ENCODE data around the gene OTUB2. TPM values are rescaled to one million over a fixed set of nuclear protein-coding genes. Genes with fewer than 3 reads are reported as not detected.

Gene OTUB2
- total RNA-seq, 4 donors from 2014 or later, result 0.47 to 1.7 (median 0.96) TPM

DNA sequence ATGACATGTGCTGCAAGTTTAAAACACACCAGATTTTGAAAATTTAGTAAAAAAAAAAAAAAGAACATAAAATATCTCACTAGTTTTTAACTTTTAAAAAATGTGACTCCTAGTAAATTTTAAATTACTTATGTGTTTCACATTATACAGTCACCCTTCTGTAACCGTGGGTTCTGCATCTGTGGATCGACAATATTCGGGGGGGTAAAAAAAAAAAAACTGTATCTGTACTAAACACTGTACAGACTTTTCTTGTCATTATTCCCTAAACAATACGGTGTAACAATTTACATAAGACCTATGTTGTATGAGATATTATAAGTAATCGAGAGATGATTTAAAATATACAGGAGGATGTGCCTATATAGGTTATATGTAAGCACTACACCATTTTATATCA, 51.7 kb downstream of the OTUB2 start:
- no peak for DNase-seq (ENCODE audit: low spot score)
- no peak for ATAC-seq (ENCODE audit: low FRiP score)
- TF ChIP-seq, protein P1, sequence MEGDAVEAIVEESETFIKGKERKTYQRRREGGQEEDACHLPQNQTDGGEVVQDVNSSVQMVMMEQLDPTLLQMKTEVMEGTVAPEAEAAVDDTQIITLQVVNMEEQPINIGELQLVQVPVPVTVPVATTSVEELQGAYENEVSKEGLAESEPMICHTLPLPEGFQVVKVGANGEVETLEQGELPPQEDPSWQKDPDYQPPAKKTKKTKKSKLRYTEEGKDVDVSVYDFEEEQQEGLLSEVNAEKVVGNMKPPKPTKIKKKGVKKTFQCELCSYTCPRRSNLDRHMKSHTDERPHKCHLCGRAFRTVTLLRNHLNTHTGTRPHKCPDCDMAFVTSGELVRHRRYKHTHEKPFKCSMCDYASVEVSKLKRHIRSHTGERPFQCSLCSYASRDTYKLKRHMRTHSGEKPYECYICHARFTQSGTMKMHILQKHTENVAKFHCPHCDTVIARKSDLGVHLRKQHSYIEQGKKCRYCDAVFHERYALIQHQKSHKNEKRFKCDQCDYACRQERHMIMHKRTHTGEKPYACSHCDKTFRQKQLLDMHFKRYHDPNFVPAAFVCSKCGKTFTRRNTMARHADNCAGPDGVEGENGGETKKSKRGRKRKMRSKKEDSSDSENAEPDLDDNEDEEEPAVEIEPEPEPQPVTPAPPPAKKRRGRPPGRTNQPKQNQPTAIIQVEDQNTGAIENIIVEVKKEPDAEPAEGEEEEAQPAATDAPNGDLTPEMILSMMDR (IDR thresholded peaks at IDR 0.05), result no peak

- no peak for ATAC-seq (ENCODE audit: low FRiP score)
- TF ChIP-seq, protein P1 (IDR thresholded peaks at IDR 0.05), result no peak
- no peak for DNase-seq (ENCODE audit: low spot score)
These were observed 53.9 kb downstream of the OTUB2 start for GRCh38 chr14:94079891-94080620.

DNA sequence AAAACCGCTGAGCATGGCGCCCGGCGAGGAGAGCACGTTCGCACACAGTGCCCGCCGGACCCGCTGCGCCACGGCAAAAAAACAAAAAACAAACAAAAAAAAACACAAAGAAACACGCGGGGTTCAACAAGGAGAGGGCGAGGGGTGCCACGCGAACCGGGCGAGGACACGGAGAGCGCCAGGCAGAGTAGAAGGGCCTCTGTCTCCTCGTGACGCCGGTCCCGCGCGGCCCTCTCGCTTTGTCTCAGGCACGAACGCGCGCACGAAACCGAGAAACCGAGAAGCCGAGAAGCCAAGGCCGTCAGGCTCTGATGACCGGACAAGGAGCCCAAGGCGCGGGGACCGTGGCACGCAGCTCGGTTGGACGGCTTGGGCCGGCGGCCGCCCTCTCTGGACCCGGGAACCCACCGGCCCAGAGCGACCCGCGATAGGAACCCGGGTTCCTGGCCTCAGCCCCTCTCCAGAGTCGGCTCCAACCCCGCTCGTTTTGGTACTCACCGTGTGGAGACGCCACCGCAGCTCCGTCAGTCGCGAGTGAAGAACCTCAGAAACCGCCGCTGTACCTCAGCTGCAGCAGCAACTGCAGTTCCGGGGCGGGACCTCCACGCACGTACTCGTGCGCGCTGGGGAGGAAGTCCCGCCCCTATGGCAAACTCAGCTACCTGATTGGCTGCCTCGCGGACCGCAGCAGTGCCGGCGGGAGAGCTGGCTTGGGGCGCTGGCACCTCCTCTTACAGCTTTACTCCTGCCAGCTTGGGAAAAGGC, 54.7 kb downstream of the OTUB2 start, which contains the start of the genes DDX24 and IFI27L1:
DDX24 (minus strand) TSS at position 582 of the 765 bp plus-strand sequence. CDS start 1,460 bp downstream, outside the sequence.
IFI27L1 (plus strand) TSS at position 690 of the 765 bp plus-strand sequence. CDS start 15,628 bp downstream, outside the sequence.
- TF ChIP-seq, protein P1 (IDR thresholded peaks at IDR 0.05), result no peak
- peak; percentile 80 for DNase-seq (ENCODE audit: low spot score)
- peak; percentile 99 for ATAC-seq (ENCODE audit: low FRiP score)

DNA sequence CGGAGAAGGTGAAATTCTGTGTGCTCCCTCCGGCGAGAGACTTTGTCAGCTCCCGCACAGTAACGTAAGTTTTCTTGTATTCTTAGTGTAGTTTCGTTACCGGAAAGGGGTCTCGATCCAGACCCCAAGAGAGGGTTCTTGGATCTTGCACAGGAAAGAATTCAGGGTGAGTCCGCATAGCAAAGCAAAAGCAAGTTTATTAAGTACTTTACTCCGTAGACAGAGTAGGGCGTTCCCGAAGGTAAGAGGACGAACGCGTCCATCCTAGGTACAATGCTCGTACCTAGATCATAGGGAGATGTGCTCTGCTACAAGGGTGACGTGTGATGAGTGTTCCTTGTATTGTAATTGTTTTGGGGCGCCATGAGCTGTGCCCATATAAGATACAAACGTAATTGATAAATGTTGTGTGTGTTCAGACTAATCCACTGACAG, 55.3 kb downstream of the OTUB2 start:
- no peak for DNase-seq (ENCODE audit: low spot score)
- TF ChIP-seq, protein P1 (IDR thresholded peaks at IDR 0.05), result no peak
- ATAC-seq (ENCODE audit: low FRiP score), result peak; percentile 38

DNA sequence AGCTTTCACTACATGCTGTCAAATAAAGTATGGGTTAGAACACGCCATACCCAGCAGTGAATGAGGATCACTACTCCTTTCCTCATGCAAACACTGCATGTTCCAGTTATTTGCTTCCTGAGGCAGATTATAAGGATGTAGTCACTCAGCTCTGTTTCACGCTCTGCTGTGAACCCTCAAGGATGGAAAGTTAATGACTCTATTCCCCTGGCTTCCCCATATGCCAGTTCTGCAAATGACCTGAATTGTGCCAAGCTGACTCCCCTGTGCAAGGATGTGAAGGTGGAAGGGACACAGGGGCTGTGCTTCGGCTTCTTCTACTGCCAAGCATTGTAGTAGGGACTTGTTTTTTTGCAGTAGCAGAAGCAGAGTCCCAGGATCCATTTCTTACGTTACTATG, 61.8 kb downstream of the OTUB2 start:
- ATAC-seq (ENCODE audit: low FRiP score) (no peak), DNase-seq (ENCODE audit: low spot score) (no peak)
- TF ChIP-seq, protein P1 (IDR thresholded peaks at IDR 0.05), result no peak

GRCh38 chr14:94088516-94088915, 62.4 kb downstream of the OTUB2 start:
- DNase-seq (ENCODE audit: low spot score) (no peak), ATAC-seq (ENCODE audit: low FRiP score) (no peak)
- TF ChIP-seq, protein P1 (IDR thresholded peaks at IDR 0.05), result no peak

Data from omental fat pad (tissue), 4 donors.